DMS53 treated with DMSO at 0.1 percent for 48 hours (cell line): ENCODE results near the gene MYO9A.
"Not testable (repeated sequence)": the region's sequence is repeated elsewhere in the genome, so short reads cannot be mapped to it uniquely, and the experiment has no call there.

ENCODE experiments used
- DNase-seq: peaks from one replicate; lab custom pipeline; 2025; ENCODE audit not compliant: unreplicated experiment; lab: John Stamatoyannopoulos, UW

MYO9A gene

DNA sequence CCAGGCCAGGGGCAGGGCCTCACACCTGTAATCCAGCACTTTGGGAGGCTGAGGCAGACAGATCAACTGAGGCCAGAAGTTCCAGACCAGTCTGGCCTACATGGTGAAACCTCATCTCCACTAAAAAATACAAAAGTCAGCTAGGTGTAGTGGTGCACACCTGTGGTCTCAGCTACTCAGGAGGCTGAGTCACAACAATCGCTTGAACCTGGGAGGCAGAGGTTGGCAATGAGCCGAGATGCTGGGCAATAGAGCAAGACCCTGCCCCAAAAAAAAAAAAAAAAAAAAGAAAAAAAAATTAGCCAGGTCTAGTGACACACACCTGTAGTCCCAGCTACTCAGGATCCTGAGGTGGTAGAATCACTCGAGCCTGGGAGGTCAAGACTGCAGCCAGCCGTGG is 18.8 kb downstream of the MYO9A start:
- DNase-seq: no peak

DNA sequence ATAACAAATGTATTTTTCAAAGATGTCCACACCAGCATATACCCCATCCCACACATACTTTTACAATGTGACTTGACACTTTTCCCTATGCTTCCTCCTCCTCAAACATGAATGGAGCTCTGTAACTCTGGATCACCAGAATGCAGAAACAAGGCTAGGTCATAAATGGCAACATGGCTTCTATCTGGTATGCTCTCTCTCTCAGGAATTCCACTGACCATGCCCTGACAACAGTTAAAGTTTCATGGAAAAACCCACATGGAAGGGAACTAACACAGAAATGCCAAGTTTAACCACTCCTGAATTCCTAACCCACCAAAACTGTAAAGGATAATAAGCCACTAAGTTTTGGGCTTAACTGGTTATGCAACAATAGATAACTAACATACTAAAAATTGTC is 19.9 kb downstream of the MYO9A start:
- no peak for DNase-seq

- DNase-seq: no peak
Measured at GRCh38 chr15:72096796-72097195, 21.2 kb downstream of the MYO9A start.

- no peak for DNase-seq
Measured at GRCh38 chr15:72092691-72093090, 25.3 kb downstream of the MYO9A start.

DNA sequence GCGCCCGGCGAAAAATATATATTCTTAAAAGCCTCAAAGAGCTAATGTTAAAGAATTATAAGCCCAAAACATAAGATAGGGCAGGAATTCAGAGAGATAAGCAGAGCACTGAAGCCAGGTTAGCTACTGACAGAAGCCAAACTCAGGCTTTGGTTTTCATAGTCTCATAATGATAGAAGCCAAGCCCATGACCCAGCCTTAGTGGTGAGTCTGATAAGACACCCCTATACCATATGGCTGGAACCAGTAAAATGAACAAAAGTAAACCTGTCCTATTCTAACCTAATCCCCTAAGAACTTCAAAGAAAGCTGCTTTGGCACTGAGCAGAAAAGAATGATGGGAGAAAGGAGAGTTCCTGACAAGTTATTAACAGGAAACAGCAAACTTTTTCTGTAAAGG is 25.9 kb downstream of the MYO9A start:
- no peak for DNase-seq

- no peak for DNase-seq
Measured at GRCh38 chr15:72086920-72087648, 30.9 kb downstream of the MYO9A start.

DNA sequence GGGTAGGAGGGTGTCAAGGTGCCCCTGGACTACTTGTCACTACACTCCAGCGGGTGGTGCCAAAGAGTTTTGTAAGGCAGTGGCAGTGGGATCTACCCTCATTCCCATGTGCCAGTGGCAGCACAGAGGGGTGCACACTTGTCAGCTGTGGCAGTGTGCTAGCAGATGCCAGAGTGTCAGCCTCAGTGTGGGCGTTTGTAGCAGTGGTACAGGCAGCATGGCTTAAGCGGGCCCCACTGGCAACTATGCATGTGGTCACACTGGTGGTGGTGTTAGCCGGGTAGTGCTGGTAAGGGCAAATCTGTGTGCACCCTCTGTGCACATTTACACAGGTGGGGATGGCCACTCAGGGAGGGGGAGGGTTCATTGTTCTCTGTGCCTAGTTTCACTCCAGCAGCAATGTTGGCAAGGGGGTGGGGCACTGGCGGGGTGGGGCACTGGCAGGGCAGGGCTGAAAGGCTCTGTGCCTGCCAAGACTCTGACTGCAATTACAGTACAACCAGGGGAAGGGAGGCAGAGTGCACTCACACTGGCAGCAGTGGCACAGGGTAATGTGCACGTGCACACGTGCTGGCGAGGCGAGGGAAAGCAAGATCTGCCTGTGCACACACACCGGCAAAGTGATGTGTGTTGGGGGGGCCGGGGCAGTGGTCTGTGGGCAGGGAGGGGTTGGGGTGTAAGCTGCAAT is 31.8 kb downstream of the MYO9A start:
- DNase-seq: no peak

DNA sequence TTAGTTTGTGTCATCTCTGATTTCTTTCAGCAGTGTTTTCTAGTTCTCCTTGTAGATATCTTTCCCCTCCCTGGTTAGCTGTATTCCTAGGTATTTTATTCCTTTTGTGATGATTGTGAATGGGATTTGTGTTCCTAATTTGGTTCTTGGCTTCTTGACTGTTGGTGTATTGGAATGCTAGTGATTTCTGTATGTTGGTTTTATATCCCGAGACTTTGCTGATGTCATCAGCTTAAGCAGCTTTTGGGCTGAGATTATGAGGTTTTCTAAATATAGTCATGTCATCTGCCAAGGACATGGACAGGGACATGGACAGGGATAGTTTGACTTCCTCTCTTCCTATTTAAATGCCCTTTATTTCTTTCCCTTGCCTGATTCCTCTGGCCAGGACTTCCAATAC is 35.8 kb downstream of the MYO9A start:
- DNase-seq: no peak

- no peak for DNase-seq
Measured at GRCh38 chr15:72078887-72079286, 39.1 kb downstream of the MYO9A start.

DNA sequence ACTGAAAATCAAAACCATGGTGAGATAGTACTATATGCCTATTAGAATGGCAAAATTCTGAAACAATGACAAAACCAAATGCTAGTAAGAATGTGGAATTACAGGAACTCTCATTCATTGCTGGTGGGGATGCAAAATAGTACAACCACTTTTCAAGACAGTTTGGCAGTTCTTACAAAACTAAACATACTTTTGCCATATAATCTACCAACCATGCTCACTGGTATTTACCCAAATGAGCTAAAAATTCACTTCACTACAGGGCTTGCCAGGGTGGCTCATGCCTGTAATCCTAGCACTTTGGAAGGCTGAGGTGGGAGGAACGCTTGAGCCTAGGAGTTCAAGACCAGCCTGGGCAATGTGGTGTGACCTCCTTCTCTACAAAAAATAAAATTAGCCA is 40.0 kb downstream of the MYO9A start:
- DNase-seq: no peak

GRCh38 chr15:72074335-72075060 is 43.5 kb downstream of the MYO9A start:
- DNase-seq: no peak

DNA sequence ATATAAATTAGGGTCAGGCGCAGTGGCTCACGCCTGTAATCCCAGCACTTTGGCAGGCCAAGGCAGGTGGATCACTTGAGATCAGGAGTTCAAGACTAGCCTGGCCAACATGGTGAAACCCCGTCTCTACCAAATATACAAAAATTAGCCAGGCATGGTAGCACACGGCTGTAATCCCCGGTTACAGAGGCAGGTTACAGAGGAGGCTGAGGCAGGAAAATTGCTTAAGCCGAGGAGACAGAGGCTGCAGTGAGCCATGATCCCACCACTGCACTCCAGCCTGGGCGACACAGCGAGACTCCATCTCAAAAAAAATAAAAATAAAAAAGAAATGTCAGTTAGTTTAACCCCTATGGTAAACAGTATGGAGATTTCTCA is 46.5 kb downstream of the MYO9A start:
- DNase-seq: not testable (repeated sequence)

- no peak for DNase-seq
Measured at GRCh38 chr15:72070817-72071447, 47.0 kb downstream of the MYO9A start.

GRCh38 chr15:72068856-72069255 is 49.1 kb downstream of the MYO9A start:
- DNase-seq: no peak

- no peak for DNase-seq
Measured at GRCh38 chr15:72065801-72066200, 52.1 kb downstream of the MYO9A start.

DNA sequence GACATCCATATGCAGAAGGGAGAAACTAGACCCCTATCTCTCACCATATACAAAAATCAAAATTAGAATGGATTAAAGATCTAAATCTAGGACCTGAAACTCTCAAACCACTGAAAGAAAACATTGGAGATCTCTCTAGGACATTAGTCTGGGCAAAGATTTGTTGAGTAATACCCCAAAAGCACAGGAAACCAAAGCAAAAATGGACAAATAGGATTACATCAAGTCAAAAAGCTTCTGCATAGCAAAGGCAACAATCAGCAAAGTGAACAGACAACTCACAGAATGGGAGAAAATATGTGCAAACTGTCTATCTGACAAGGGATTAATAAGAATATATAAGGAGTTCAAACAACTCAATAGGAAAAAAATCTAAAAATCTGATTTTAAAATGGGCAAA is 54.8 kb downstream of the MYO9A start:
- DNase-seq: no peak

GRCh38 chr15:72062319-72062718 is 55.6 kb downstream of the MYO9A start:
- DNase-seq: no peak

DNA sequence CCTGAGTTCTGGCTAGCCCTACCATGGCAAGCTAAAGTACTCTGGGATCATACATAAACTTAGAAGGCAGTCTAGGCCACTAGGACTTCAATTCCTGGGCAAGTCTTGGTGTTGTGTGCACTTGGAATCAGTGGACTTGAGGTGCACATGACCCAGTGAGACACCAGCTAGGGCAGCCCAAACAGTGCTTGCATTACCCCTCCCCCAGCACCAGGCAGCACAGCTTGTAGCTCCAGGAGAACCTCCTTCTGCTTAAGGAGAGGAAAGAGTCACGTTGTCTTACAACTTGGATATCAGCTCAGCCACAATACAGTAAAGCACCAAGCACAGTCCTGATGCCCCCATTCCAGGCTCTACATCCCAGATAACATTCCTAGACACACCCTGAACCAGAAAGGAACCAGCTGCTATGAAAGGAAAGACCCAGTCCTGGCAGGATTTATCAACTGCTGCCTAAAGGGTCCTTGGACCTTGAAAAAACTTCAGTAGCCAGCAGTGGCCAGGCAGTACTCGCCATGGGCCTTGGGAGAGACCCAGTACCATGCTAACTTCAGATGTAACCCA is 57.2 kb downstream of the MYO9A start:
- no peak for DNase-seq

- no peak for DNase-seq
Measured at GRCh38 chr15:72058585-72058984, 59.4 kb downstream of the MYO9A start.

DNA sequence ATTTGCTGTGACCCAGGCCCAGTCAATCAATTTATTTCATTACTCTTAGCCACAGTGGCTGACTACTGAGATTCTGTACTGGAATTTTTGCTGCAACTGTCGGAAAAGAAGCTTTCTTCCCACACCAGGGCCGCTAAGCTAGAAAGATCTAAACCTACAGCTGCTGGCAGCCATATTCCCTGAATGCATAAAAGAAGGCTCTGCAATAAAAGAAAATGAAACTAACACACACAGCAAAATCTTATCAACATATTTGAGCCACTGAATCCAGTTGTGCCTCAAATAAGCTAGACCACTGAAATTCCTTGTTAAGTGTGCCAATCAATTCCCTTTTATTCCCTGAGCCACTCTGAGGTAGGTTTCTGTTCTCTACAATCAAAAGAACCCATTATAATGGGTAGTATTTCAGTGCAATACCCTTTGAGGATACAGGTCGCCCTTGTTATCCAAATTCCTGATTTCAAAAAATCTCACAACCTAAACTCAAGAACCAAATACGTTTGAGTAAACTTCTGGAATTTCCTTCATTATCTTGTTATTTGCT is 60.3 kb downstream of the MYO9A start:
- DNase-seq: no peak

DNA sequence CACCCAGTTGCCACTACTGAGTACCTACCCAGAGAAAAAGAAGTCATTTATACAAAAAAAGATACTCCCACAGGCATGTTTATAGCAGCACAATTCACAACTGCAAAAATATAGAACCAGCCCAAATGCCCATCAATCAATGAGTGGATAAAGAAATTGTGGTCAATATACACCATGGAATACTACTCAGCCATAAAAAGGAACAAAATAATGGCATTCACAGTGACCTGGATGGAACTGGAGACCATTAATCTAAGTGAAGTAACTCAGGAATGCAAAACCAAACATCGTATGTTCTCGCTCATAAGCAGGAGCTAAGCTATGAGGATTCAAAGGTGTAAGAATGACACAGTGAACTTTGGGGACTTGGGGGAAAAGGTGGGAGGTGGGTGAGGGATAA is 61.7 kb downstream of the MYO9A start:
- not testable (repeated sequence) for DNase-seq
